ENCODE results near the gene GRIP2. TPM values are rescaled to one million over a fixed set of nuclear protein-coding genes. Genes with fewer than 3 reads are reported as not detected.

GRIP2 gene
- polyA plus RNA-seq, 3 donors from 2014 or later = not detected

- no peak overlapping the region for H3K4me3 Mint-ChIP-seq
- H3K4me1 Mint-ChIP-seq = peaks cover 0 to 2% of the 10 kb centered on the region in 2 donors
- H3K9me3 Mint-ChIP-seq = no peaks in the 10 kb centered on the region
- peaks cover 0 to 4% (median 0%) of the 10 kb centered on the region in 3 donors for H3K27me3 Mint-ChIP-seq (ENCODE audit: low read depth in 3 of 3)
- H3K27ac Mint-ChIP-seq = no peak overlapping the region
- H3K36me3 Mint-ChIP-seq = peaks cover 0 to 22% (median 5%) of the 10 kb centered on the region in 3 donors
- no peak for DNase-seq
These were observed 69.7 kb downstream of the GRIP2 start for GRCh38 chr3:14470461-14470860.

- peaks cover 0 to 2% of the 10 kb centered on the region in 2 donors for H3K4me1 Mint-ChIP-seq
- H3K9me3 Mint-ChIP-seq = no peaks in the 10 kb centered on the region
- H3K27ac Mint-ChIP-seq = no peak overlapping the region
- H3K4me3 Mint-ChIP-seq = no peak overlapping the region
- H3K27me3 Mint-ChIP-seq (ENCODE audit: low read depth in 3 of 3) = peaks cover 0 to 4% (median 0%) of the 10 kb centered on the region in 3 donors
- DNase-seq = no peak
- peaks cover 0 to 22% (median 5%) of the 10 kb centered on the region in 3 donors for H3K36me3 Mint-ChIP-seq
These were observed 71.5 kb downstream of the GRIP2 start for GRCh38 chr3:14468621-14468981.

- no peak overlapping the region for H3K4me3 Mint-ChIP-seq
- H3K27ac Mint-ChIP-seq = peak overlapping the region in 1 of 6 donors; percentile 40
These were observed 72.1 kb downstream of the GRIP2 start for GRCh38 chr3:14467814-14468620.

GRCh38 chr3:14466179-14466903, 73.8 kb downstream of the GRIP2 start:
- peaks cover 0 to 4% of the 10 kb centered on the region in 2 donors for H3K4me1 Mint-ChIP-seq
- H3K36me3 Mint-ChIP-seq = peaks cover 0 to 17% (median 5%) of the 10 kb centered on the region in 3 donors
- no peak for DNase-seq
- H3K9me3 Mint-ChIP-seq = no peaks in the 10 kb centered on the region
- H3K27me3 Mint-ChIP-seq (ENCODE audit: low read depth in 3 of 3) = no peaks in the 10 kb centered on the region
- no peak overlapping the region for H3K4me3 Mint-ChIP-seq
- H3K27ac Mint-ChIP-seq = no peak overlapping the region

More at GRCh38 chr3:14467814-14468620, 72.1 kb downstream of the GRIP2 start:
- DNase-seq = peak; percentile 40 to 49 (median 42)
- Mint-ChIP-seq H3K27me3 (ENCODE audit: low read depth in 3 of 3) (peaks cover 0 to under 1% (median 0%) of the 10 kb centered on the region in 3 donors), H3K9me3 (no peaks in the 10 kb centered on the region), H3K36me3 (peaks cover 0 to 17% (median 5%) of the 10 kb centered on the region in 3 donors), H3K4me1 (peaks cover 0 to 2% of the 10 kb centered on the region in 2 donors)

GRCh38 chr3:14465425-14465824, 74.7 kb downstream of the GRIP2 start:
- Mint-ChIP-seq H3K4me3 (no peak overlapping the region), H3K36me3 (peaks cover 2 to 17% (median 5%) of the 10 kb centered on the region in 3 donors), H3K9me3 (no peaks in the 10 kb centered on the region), H3K27me3 (ENCODE audit: low read depth in 3 of 3) (no peaks in the 10 kb centered on the region), H3K27ac (no peak overlapping the region), H3K4me1 (peaks cover 6 to 9% of the 10 kb centered on the region in 2 donors)
- no peak for DNase-seq

GRCh38 chr3:14464521-14464920, 75.6 kb downstream of the GRIP2 start:
- Mint-ChIP-seq H3K4me3 (no peak overlapping the region), H3K4me1 (peaks cover 12 to 13% of the 10 kb centered on the region in 2 donors), H3K27ac (peak overlapping the region in 1 of 6 donors; percentile 34), H3K9me3 (no peaks in the 10 kb centered on the region), H3K27me3 (ENCODE audit: low read depth in 3 of 3) (no peaks in the 10 kb centered on the region), H3K36me3 (peaks cover 5 to 14% (median 6%) of the 10 kb centered on the region in 3 donors)
- no peak for DNase-seq

GRCh38 chr3:14464141-14464465, 76.0 kb downstream of the GRIP2 start:
- DNase-seq = no peak
- peaks cover 5 to 15% (median 8%) of the 10 kb centered on the region in 3 donors for H3K36me3 Mint-ChIP-seq
- H3K4me1 Mint-ChIP-seq = peaks cover 12 to 13% of the 10 kb centered on the region in 2 donors
- no peak overlapping the region for H3K27ac Mint-ChIP-seq
- H3K4me3 Mint-ChIP-seq = no peak overlapping the region
- H3K9me3 Mint-ChIP-seq = no peaks in the 10 kb centered on the region
- H3K27me3 Mint-ChIP-seq (ENCODE audit: low read depth in 3 of 3) = peaks cover 0 to 2% (median under 1%) of the 10 kb centered on the region in 3 donors

GRCh38 chr3:14463330-14464140, 76.6 kb downstream of the GRIP2 start:
- no peak overlapping the region for H3K27ac Mint-ChIP-seq
- H3K36me3 Mint-ChIP-seq = peaks cover 5 to 21% (median 11%) of the 10 kb centered on the region in 3 donors
- H3K4me3 Mint-ChIP-seq = no peak overlapping the region
- H3K27me3 Mint-ChIP-seq (ENCODE audit: low read depth in 3 of 3) = peaks cover 0 to 4% (median 1%) of the 10 kb centered on the region in 3 donors
- H3K4me1 Mint-ChIP-seq = peaks cover 12 to 13% of the 10 kb centered on the region in 2 donors
- DNase-seq = no peak
- no peaks in the 10 kb centered on the region for H3K9me3 Mint-ChIP-seq

GRCh38 chr3:14462738-14463137, 77.4 kb downstream of the GRIP2 start:
- no peak for DNase-seq
- peaks cover 1 to 18% (median 11%) of the 10 kb centered on the region in 3 donors for H3K36me3 Mint-ChIP-seq
- peaks cover 11 to 12% of the 10 kb centered on the region in 2 donors for H3K4me1 Mint-ChIP-seq
- H3K9me3 Mint-ChIP-seq = no peaks in the 10 kb centered on the region
- no peak overlapping the region for H3K27ac Mint-ChIP-seq
- H3K27me3 Mint-ChIP-seq (ENCODE audit: low read depth in 3 of 3) = peaks cover 0 to 6% (median 1%) of the 10 kb centered on the region in 3 donors
- no peak overlapping the region for H3K4me3 Mint-ChIP-seq

- peaks cover 0 to 6% (median 1%) of the 10 kb centered on the region in 3 donors for H3K27me3 Mint-ChIP-seq (ENCODE audit: low read depth in 3 of 3)
- peaks cover 0 to 16% (median 11%) of the 10 kb centered on the region in 3 donors for H3K36me3 Mint-ChIP-seq
- H3K4me3 Mint-ChIP-seq = no peak overlapping the region
- H3K27ac Mint-ChIP-seq = peak overlapping the region in 2 of 6 donors; percentile 12 to 58
- H3K4me1 Mint-ChIP-seq = peaks cover 11 to 12% of the 10 kb centered on the region in 2 donors
- peak; percentile 45 to 51 (median 48) for DNase-seq
- no peaks in the 10 kb centered on the region for H3K9me3 Mint-ChIP-seq
These were observed 78.3 kb downstream of the GRIP2 start for GRCh38 chr3:14461748-14462324.

- peaks cover 0 to 6% (median 1%) of the 10 kb centered on the region in 3 donors for H3K27me3 Mint-ChIP-seq (ENCODE audit: low read depth in 3 of 3)
- no peak for DNase-seq
- no peak overlapping the region for H3K4me3 Mint-ChIP-seq
- H3K36me3 Mint-ChIP-seq = peaks cover 0 to 16% (median 11%) of the 10 kb centered on the region in 3 donors
- peak overlapping the region in 1 of 6 donors; percentile 8 for H3K27ac Mint-ChIP-seq
- peaks cover 11 to 12% of the 10 kb centered on the region in 2 donors for H3K4me1 Mint-ChIP-seq
- no peaks in the 10 kb centered on the region for H3K9me3 Mint-ChIP-seq
These were observed 79.0 kb downstream of the GRIP2 start for GRCh38 chr3:14461006-14461747.

- Mint-ChIP-seq H3K27ac (peak overlapping the region in 3 of 6 donors; percentile 8 to 77 (median 61)), H3K36me3 (peaks cover 0 to 13% (median 11%) of the 10 kb centered on the region in 3 donors), H3K4me3 (no peak overlapping the region), H3K4me1 (peaks cover 11 to 12% of the 10 kb centered on the region in 2 donors), H3K27me3 (ENCODE audit: low read depth in 3 of 3) (peaks cover 0 to 6% (median 1%) of the 10 kb centered on the region in 3 donors), H3K9me3 (no peaks in the 10 kb centered on the region)
- DNase-seq = no peak
These were observed 79.7 kb downstream of the GRIP2 start for GRCh38 chr3:14460342-14461005.
